ENCODE results near the gene CLHC1.
"Not testable (repeated sequence)": the region's sequence is repeated elsewhere in the genome, so short reads cannot be mapped to it uniquely, and the experiment has no call there.

GRCh38 chr2:55259586-55259985 lies 27.5 kb upstream of the CLHC1 start:
- TF ChIP-seq POLR2AphosphoS5 (IDR thresholded peaks at IDR 0.05; ENCODE audit: low read depth); CTCF (IDR thresholded peaks at IDR 0.05; ENCODE audit: insufficient read depth, low read length); SPI1 (IDR thresholded peaks at IDR 0.05; ENCODE audit: borderline replicate concordance, low read depth); REST (IDR thresholded peaks at IDR 0.05; ENCODE audit: insufficient replicate concordance, low read depth); GABPA (IDR thresholded peaks at IDR 0.05; ENCODE audit: low read depth): not testable (repeated sequence)

Measured in HL-60 (cell line).